ENCODE results near the gene FBRS.
A peak's percentile ranks its signal among the peaks of the same experiment; 100 is the strongest.
"Not testable (repeated sequence)": the region's sequence is repeated elsewhere in the genome, so short reads cannot be mapped to it uniquely, and the experiment has no call there.

FBRS gene

GRCh38 chr16:30703071-30703470, 44.8 kb downstream of the FBRS start:
- intact Hi-C loops (cut with micrococcal nuclease); H3K27ac Mint-ChIP-seq; H3K4me3 Mint-ChIP-seq; H3K9me3 Mint-ChIP-seq; H3K27me3 Mint-ChIP-seq: not testable (repeated sequence)
- H3K4me1 Mint-ChIP-seq (ENCODE audit: low read depth), result peaks cover 18% of the 10 kb centered on the region
- peaks cover 99% of the 10 kb centered on the region for H3K36me3 Mint-ChIP-seq (ENCODE audit: low read depth)

GRCh38 chr16:30703971-30704370, 45.7 kb downstream of the FBRS start:
- no peak overlapping the region for H3K4me3 Mint-ChIP-seq
- no peaks in the 10 kb centered on the region for H3K9me3 Mint-ChIP-seq
- H3K27me3 Mint-ChIP-seq, result no peaks in the 10 kb centered on the region
- intact Hi-C loops (cut with micrococcal nuclease), result no loop called here
- H3K4me1 Mint-ChIP-seq (ENCODE audit: low read depth), result peaks cover 18% of the 10 kb centered on the region
- H3K27ac Mint-ChIP-seq, result no peak overlapping the region
- peaks cover 100% of the 10 kb centered on the region for H3K36me3 Mint-ChIP-seq (ENCODE audit: low read depth)

- H3K4me1 Mint-ChIP-seq (ENCODE audit: low read depth), result peaks cover 17% of the 10 kb centered on the region
- H3K4me3 Mint-ChIP-seq, result no peak overlapping the region
- H3K27me3 Mint-ChIP-seq, result no peaks in the 10 kb centered on the region
- peaks cover 100% of the 10 kb centered on the region for H3K36me3 Mint-ChIP-seq (ENCODE audit: low read depth)
- intact Hi-C loops (cut with micrococcal nuclease), result no loop called here
- H3K9me3 Mint-ChIP-seq, result no peaks in the 10 kb centered on the region
- no peak overlapping the region for H3K27ac Mint-ChIP-seq
Observed at GRCh38 chr16:30706046-30706445, 47.8 kb downstream of the FBRS start.

GRCh38 chr16:30710971-30711370, 52.7 kb downstream of the FBRS start:
- Mint-ChIP-seq H3K4me1 (ENCODE audit: low read depth) (peaks cover 57% of the 10 kb centered on the region), H3K9me3 (no peaks in the 10 kb centered on the region), H3K36me3 (ENCODE audit: low read depth) (peaks cover 100% of the 10 kb centered on the region), H3K4me3 (no peak overlapping the region), H3K27ac (no peak overlapping the region), H3K27me3 (no peaks in the 10 kb centered on the region)
- intact Hi-C loops (cut with micrococcal nuclease), result no loop called here

- no peak overlapping the region for H3K27ac Mint-ChIP-seq
- no peaks in the 10 kb centered on the region for H3K9me3 Mint-ChIP-seq
- no peaks in the 10 kb centered on the region for H3K27me3 Mint-ChIP-seq
- peaks cover 100% of the 10 kb centered on the region for H3K36me3 Mint-ChIP-seq (ENCODE audit: low read depth)
- peaks cover 65% of the 10 kb centered on the region for H3K4me1 Mint-ChIP-seq (ENCODE audit: low read depth)
- no peak overlapping the region for H3K4me3 Mint-ChIP-seq
- intact Hi-C loops (cut with micrococcal nuclease), result no loop called here
Observed at GRCh38 chr16:30711712-30712111, 53.5 kb downstream of the FBRS start.

GRCh38 chr16:30715750-30716445, 57.7 kb downstream of the FBRS start:
- H3K27me3 Mint-ChIP-seq, result no peaks in the 10 kb centered on the region
- H3K36me3 Mint-ChIP-seq (ENCODE audit: low read depth), result peaks cover 100% of the 10 kb centered on the region
- no peaks in the 10 kb centered on the region for H3K9me3 Mint-ChIP-seq
- H3K4me3 Mint-ChIP-seq, result peak overlapping the region; percentile 45
- peak overlapping the region; percentile 90 for H3K27ac Mint-ChIP-seq
- H3K4me1 Mint-ChIP-seq (ENCODE audit: low read depth), result peaks cover 66% of the 10 kb centered on the region
- intact Hi-C loops (cut with micrococcal nuclease), result loop anchor here (1.0 kb wide), 3 partner anchors 9 to 32 kb away; partner anchors contain the start of genes PHKG2 and SRCAP

GRCh38 chr16:30720086-30720485, 61.9 kb downstream of the FBRS start:
- intact Hi-C loops (cut with micrococcal nuclease), result no loop called here
- Mint-ChIP-seq H3K4me3 (no peak overlapping the region), H3K27ac (peak overlapping the region; percentile 6), H3K27me3 (no peaks in the 10 kb centered on the region), H3K36me3 (ENCODE audit: low read depth) (peaks cover 99% of the 10 kb centered on the region), H3K4me1 (ENCODE audit: low read depth) (peaks cover 74% of the 10 kb centered on the region), H3K9me3 (no peaks in the 10 kb centered on the region)
